GM10266 (cell line): ENCODE data around the gene PARP8.
A peak's percentile ranks its signal among the peaks of the same experiment; 100 is the strongest.
"Not testable (repeated sequence)": the region's sequence is repeated elsewhere in the genome, so short reads cannot be mapped to it uniquely, and the experiment has no call there.

ENCODE experiments used
- DNase-seq: peaks from one replicate; pipeline ENCODE4 v3.0.0; 2012; ENCODE audit errors: extremely low spot score
- CTCF ChIP-seq: IDR thresholded peaks from 2 replicates; pipeline ENCODE4 v1.5.1; 2012; ENCODE audit warnings: mild to moderate bottlenecking, low read depth; ENCODE audit not compliant: control insufficient read depth, insufficient read depth; ENCODE audit errors: missing control alignments

PARP8 gene

DNA sequence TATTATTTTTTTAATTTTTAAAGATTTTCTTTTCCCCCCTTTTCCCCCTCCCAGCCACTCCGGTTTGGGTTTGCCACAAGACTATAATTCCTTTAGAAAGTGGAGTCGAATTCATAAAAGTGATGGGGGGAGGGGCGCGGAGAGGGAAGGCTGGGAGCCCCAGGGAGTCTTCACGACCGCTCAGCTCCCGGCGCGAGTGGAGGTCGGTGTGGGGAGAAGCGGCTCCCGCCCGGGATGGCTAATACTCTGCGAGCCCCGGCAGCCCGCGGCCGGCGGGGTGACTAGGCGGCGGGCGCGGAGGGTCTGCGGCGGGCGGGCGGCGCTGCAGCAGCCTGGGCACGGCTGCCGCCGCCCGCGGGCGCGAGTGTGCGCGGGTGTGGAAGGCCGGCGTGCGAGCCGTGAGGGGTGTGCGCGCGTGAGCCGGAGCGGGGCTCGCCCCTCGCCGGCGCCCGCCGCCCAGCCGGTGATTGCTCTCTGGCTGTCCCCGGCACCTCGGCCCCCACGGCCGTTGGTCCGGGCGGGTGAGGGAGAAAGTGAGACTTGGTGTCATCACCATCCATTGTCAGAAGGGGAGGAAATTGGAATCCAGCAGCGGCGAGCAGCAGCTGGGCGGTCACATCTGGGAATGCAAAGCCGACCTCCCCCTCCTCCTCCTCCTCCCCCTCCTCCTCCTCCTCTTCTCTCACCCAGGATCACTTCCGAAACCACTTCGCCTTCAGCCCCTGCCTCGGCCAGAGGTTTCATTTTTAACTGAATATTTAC is at the start of gene PARP8:
Gene PARP8, plus strand, starts transcription at position 377 of the 762 bp plus-strand sequence. CDS start 459 bp downstream, outside the sequence.
- TF ChIP-seq CTCF, result no peak
- peak; percentile 68 for DNase-seq

- DNase-seq, result no peak
- TF ChIP-seq CTCF, result no peak
Measured at GRCh38 chr5:50623666-50624065, 42.8 kb upstream of the PARP8 start.

- not testable (repeated sequence) for DNase-seq
Measured at GRCh38 chr5:50634866-50635265, 31.6 kb upstream of the PARP8 start.

DNA sequence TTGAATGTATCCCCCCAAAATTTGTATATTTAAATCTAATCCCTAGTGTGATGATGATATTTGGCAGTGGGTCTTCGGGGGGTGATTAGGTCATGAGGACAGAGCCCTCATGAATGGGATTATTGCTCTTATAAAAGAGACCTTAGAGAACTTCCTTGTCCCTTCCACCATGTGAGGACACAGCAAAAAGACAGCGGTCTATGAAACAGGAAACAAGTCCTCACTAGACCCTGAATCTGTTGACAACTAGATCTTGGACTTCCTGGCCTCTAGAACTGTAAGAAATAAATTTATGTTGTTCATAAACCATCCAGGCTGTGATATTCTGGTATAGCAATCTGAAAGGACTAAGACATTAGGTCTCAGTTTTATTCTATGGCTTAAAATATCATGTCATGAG is 28.9 kb upstream of the PARP8 start:
- not testable (repeated sequence) for DNase-seq

DNA sequence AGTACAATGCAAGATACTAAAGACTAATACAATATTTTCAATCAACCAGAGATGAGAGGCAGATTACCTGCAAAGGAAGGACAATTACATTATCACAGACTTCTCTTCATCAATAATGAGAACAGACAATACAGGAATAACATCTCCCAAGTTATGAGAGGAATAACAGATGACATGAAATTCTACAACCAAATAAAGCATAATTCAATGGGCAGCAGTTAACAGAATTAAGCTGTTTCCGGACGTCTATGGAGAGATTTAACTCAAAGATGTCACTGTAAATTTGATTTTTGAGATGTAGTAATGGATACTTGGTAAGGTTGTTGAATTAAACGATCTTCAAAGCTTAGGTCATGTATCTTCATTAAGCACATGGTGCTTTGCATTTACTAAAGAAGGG is 19.8 kb upstream of the PARP8 start:
- no peak for DNase-seq
- TF ChIP-seq CTCF, result no peak

DNA sequence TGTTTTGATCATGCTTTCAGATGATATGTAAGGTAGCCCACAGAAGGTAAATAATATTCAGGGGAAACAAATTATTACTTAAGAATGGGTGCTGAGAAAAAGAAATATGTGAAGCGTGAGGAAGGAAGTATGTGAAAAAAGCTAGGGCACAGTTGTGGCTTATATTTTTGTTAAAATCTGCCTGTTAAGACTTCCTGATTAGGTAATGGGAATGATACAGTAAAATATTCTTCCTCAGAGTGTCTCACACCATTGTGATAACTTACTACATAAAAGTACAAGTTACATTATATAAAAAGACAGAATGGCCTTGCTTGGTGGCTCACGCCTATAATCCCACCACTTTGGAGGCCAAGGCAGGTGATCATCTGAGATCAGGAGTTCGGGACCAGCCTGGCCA is 18.7 kb upstream of the PARP8 start:
- no peak for DNase-seq

GRCh38 chr5:50653946-50654345 is 12.5 kb upstream of the PARP8 start:
- no peak for DNase-seq

More for the DNA sequence above, 18.7 kb upstream of the PARP8 start:
- no peak for TF ChIP-seq CTCF

DNA sequence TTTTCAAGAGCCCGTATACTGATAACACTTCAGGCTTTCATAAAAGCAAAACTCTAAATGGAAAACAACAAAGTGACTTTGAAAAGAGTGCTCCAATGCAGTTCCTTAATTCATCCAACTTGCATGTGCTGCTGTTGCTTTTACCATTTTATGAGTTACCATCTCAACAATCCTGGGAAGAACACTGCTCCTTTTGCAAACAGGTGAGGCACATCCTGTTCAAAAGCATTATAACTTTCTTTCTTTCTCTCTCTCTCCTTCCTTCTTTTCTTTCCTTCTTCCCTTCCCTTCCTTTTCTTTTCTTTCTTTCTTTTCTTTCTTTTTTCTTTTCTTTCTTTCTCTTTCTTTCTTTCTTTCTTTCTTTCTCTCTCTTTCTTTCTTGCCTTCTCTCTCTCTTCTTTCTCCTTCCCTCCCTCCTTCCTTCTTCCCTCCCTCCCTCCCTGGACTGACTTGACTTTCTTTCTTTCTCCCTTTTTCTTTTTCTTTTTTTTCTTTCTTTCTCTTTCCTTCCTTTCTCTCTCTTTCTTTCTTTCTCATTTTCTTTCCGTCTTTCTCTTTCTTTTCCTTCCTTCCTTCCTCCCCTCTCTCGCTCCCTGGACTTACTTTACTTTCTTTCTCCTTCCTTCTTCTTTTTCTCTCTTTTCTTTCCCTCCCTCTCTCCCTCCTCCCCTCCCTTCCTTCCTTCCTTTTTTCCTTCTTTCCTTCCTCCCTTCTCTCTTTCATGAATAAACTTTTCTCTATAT is 11.2 kb upstream of the PARP8 start:
- DNase-seq, result no peak
- no peak for TF ChIP-seq CTCF

More at GRCh38 chr5:50653946-50654345, 12.5 kb upstream of the PARP8 start:
- no peak for TF ChIP-seq CTCF
